B cell (primary cell): ENCODE measurements around the gene CREG1. TPM values are rescaled to one million over a fixed set of nuclear protein-coding genes. Genes with fewer than 3 reads are reported as not detected.
A peak's percentile ranks its signal among the peaks of the same experiment; 100 is the strongest.

Experiments used
- ATAC-seq: fragments of 200-7000 bp; cut with Tn5 transposase; one replicate; pipeline ENCODE4 v1.10.0; 2021; ENCODE audit warnings: low read depth, mild to moderate bottlenecking, moderate number of reproducible peaks, moderate library complexity
- CTCF ChIA-PET: fragments of 350-600 bp; sonication (Branson Sonifier 250); formaldehyde crosslinking; loops from one replicate; lab custom pipeline; 2021; ENCODE audit warnings: antibody characterized with exemption, inconsistent platforms; lab: Charles Lee
- POLR2A ChIA-PET: fragments of 350-600 bp; sonication (Branson Sonifier 250); formaldehyde crosslinking; loops from one replicate; lab custom pipeline; 2021; ENCODE audit warnings: antibody characterized with exemption; lab: Charles Lee
- DNase-seq: peaks from one replicate; pipeline ENCODE4 v3.0.0; 2013
- H2AFZ ChIP-seq: 2 replicates; pipeline ENCODE4 v1.6.1; 2012; ENCODE audit warnings: mild to moderate bottlenecking, low read depth, low read length; ENCODE audit not compliant: insufficient read depth, poor library complexity, severe bottlenecking
- H3K27ac ChIP-seq, 2 donors: 1 replicate in 1 of 2; 2 replicates in 1 of 2; pipeline ENCODE4 v1.5.1; 2012 to 2013; ENCODE audit warnings: low read length in 2 of 2, mild to moderate bottlenecking in 2 of 2, moderate library complexity in 1 of 2
- H3K27me3 ChIP-seq, 4 experiments: fragments of 200-600 bp in 1 of 4; sonication (generic) in 1 of 4; replicated peaks in 1 of 4; 1 replicate in 2 of 4; 2 replicates in 2 of 4; pipeline versions ENCODE4 v1.6.1 to v1.7.0; 2013 to 2016; ENCODE audit warnings: low read length in 3 of 4, mild to moderate bottlenecking in 2 of 4, mixed read lengths in 1 of 4, moderate library complexity in 1 of 4; ENCODE audit not compliant: insufficient read depth in 4 of 4, control insufficient read depth in 3 of 4; ENCODE audit errors: control extremely low read depth in 1 of 4
- H3K36me3 ChIP-seq, 2 experiments: replicated peaks in 1 of 2; 1 replicate in 1 of 2; 2 replicates in 1 of 2; pipeline versions ENCODE4 v1.6.1 to v1.7.1; 2013; ENCODE audit warnings: low read length in 1 of 2; ENCODE audit not compliant: insufficient read depth in 2 of 2, control insufficient read depth in 1 of 2; ENCODE audit errors: control extremely low read depth in 1 of 2, extremely low read depth in 1 of 2
- H3K4me1 ChIP-seq, 2 donors: fragments of 200-600 bp in 1 of 2; sonication (generic) in 1 of 2; 1 replicate in 1 of 2; 2 replicates in 1 of 2; pipeline versions ENCODE4 v1.5.1 to v1.6.1; 2013 to 2017; ENCODE audit warnings: low read length in 2 of 2; ENCODE audit not compliant: control insufficient read depth in 2 of 2, insufficient read depth in 2 of 2
- H3K4me2 ChIP-seq: replicated peaks from 2 replicates; pipeline ENCODE3; 2012; ENCODE audit warnings: mild to moderate bottlenecking, low read depth, low read length; ENCODE audit not compliant: poor library complexity, severe bottlenecking
- H3K4me3 ChIP-seq, 5 experiments: fragments of 200-600 bp in 1 of 5; sonication (generic) in 1 of 5; 1 replicate in 3 of 5; 2 replicates in 2 of 5; pipeline versions ENCODE4 v1.5.1 to v1.7.0; 2011 to 2016; ENCODE audit warnings: low read length in 4 of 5, mild to moderate bottlenecking in 4 of 5, low read depth in 2 of 5, control low read depth in 1 of 5, moderate library complexity in 1 of 5; ENCODE audit not compliant: insufficient read depth in 1 of 5; ENCODE audit errors: control extremely low read depth in 1 of 5, extremely low read depth in 1 of 5
- H3K79me2 ChIP-seq: fragments of 200-600 bp; sonication (generic); one replicate; pipeline ENCODE4 v1.6.0; 2016; ENCODE audit warnings: low read length; ENCODE audit not compliant: control insufficient read depth, insufficient read depth
- H3K9ac ChIP-seq: fragments of 200-600 bp; sonication (generic); 2 replicates; pipeline ENCODE4 v1.6.1; 2017; ENCODE audit warnings: mild to moderate bottlenecking, low read length, moderate library complexity
- H3K9me3 ChIP-seq, 3 donors: one replicate each; pipeline versions ENCODE4 v1.6.1 to v1.7.1; 2013; ENCODE audit warnings: low read length in 2 of 3; ENCODE audit not compliant: control insufficient read depth in 2 of 3, insufficient read depth in 1 of 3; ENCODE audit errors: control extremely low read depth in 1 of 3
- H4K20me1 ChIP-seq: 2 replicates; pipeline ENCODE4 v1.6.0; 2012; ENCODE audit warnings: mild to moderate bottlenecking, low read length; ENCODE audit not compliant: insufficient read depth, control insufficient read depth, poor library complexity, severe bottlenecking
- H3K27ac Mint-ChIP-seq: one replicate; pipeline ENCODE4 v1.8.0; 2021; ENCODE audit warnings: mixed read lengths
- H3K27me3 Mint-ChIP-seq: one replicate; pipeline ENCODE4 v1.8.0; 2021; ENCODE audit warnings: mixed read lengths
- H3K4me1 Mint-ChIP-seq: one replicate; pipeline ENCODE4 v1.8.0; 2021; ENCODE audit warnings: mixed read lengths
- H3K4me3 Mint-ChIP-seq: one replicate; pipeline ENCODE4 v1.8.0; 2021; ENCODE audit warnings: mixed read lengths
- H3K9me3 Mint-ChIP-seq: one replicate; pipeline ENCODE4 v1.8.0; 2022; ENCODE audit warnings: mixed read lengths; ENCODE audit not compliant: insufficient read depth
- CTCF ChIP-seq: fragments of 200-600 bp; IDR thresholded peaks from one replicate; pipeline ENCODE4 v1.8.0; 2022; ENCODE audit warnings: antibody characterized with exemption, mild to moderate bottlenecking
- EZH2 ChIP-seq: IDR thresholded peaks from 2 replicates; pipeline ENCODE4 v1.6.1; 2012; ENCODE audit warnings: borderline replicate concordance, low read depth, mild to moderate bottlenecking, moderate library complexity, low read length; ENCODE audit not compliant: insufficient read depth, poor library complexity, severe bottlenecking
- WGBS: methylation state at CpG from one replicate; pipeline ENCODE4 v1.1.5; 2013; ENCODE audit warnings: missing lambda C conversion rate; ENCODE audit not compliant: insufficient coverage; 5-methylcytosine and 5-hydroxymethylcytosine counted together
- intact Hi-C: fragments of 100-400 bp; cut with micrococcal nuclease; formaldehyde crosslinking; loops from one replicate; pipeline ENCODE4 v1.10.0; 2022
- polyA minus RNA-seq: library from RNA; depleted of rRNA, polyadenylated mRNA; stranded (reverse); fragments of >200 nt; gene quantifications from 2 replicates; pipeline ENCODE4 v1.2.3, GENCODE V29; 2012
- polyA plus RNA-seq: library from polyadenylated mRNA; depleted of rRNA; stranded (reverse); fragments of >200 nt; gene quantifications from 2 replicates; pipeline ENCODE4 v1.2.3, GENCODE V29; 2012
- total RNA-seq, 2 donors: library from RNA; stranded (reverse); fragments of 120-200 nt in 1 of 2; gene quantifications; 1 replicate in 1 of 2; 2 replicates in 1 of 2; pipeline versions ENCODE4 v1.2.3 to v1.2.4, GENCODE V29; 2013 to 2022

CREG1 gene
- 8.1 and 8.4 TPM in 2 replicates for total RNA-seq
- 9.4 TPM for total RNA-seq (2013)
- 4.5 and 7.5 TPM in 2 replicates for polyA plus RNA-seq
- 7.9 and 8.7 TPM in 2 replicates for polyA minus RNA-seq

DNA sequence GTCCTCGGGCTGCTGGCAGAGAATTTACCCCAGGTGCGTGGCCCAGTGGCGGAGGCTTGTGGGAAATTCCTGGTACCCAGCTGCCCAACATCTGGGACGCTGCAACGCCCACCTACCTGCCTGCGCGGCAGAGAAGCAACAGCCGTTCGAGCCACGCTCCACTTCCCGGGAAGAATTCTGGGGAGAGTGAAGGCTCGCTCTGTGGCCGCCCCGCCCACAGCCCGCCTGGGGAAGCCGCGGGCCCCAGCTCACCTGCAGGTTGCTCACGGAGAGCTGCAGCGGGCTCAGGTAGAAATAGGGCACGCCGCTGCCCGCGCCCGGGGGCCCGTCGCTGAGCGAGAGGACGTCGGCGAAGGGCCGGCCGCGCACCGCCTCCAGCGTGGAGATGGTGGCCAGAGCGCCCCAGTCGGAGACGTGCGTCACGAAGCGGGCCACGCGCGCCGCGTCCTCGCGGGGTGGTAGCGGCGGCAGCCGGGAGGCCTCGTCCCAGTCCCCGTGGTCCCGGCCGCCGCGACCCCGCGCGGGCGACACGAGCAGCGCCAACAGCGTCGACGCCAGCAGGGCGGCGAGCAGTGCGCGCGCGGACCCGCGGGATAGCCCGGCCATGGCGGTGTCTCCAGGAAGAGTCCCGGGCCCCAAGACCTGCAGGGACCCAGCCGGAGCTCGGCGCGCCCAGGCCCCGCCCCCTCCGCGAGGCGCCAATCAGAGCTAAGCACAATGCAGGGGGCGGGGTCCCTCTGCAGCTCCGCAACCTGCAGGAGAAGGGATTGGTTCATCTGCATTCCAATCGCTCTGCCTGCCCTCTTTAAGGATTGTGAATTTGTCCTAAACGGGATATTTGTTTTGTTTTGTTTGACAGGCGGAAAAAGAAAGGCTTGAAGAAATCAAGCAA, at the start of gene CREG1:
TSS of gene CREG1 (minus strand) at position 627 of the 892 bp plus-strand sequence.
- CTCF ChIA-PET, result interaction anchor here (0.5 to 5.2 kb wide), 16 partner anchors 12 to 494 kb away, joined by 3 to 40 read pairs (median 4); no protein-coding TSS in a partner anchor

More for the DNA sequence above, at the start of gene CREG1:
- H3K4me3 Mint-ChIP-seq, result peak within 1 kb of the TSS; percentile 96
- Histone ChIP-seq H3K36me3 (no peaks in the 10 kb centered on the region), H3K27ac (no peak within 1 kb of the TSS), H4K20me1 (no peaks in the 10 kb centered on the region), H2AFZ (peak within 1 kb of the TSS; percentile 90), H3K9ac (peak within 1 kb of the TSS; percentile 74), H3K4me2 (peak within 1 kb of the TSS; percentile 87), H3K27me3 (no peaks in the 10 kb centered on the region), H3K4me3 (peak within 1 kb of the TSS; percentile 56 to 82 (median 68)), H3K4me1 (peaks cover 10 to 23% of the 10 kb centered on the region in 2 donors), H3K79me2 (no peaks in the 10 kb centered on the region), H3K9me3 (no peaks in the 10 kb centered on the region)
- no peaks in the 10 kb centered on the region for H3K27me3 Mint-ChIP-seq
- ATAC-seq (peak; percentile 98), DNase-seq (peak; percentile 92)
- POLR2A ChIA-PET, result interaction anchor here (0.6 to 1.4 kb wide), 7 partner anchors 47 to 331 kb away, joined by 3 to 4 read pairs (median 3); no protein-coding TSS in a partner anchor
- WGBS, result under 1% methylated on average over 87 of the region's 90 CpGs
- no peaks in the 10 kb centered on the region for H3K9me3 Mint-ChIP-seq
- no peak for TF ChIP-seq CTCF
- TF ChIP-seq EZH2, result no peak
- intact Hi-C loops, result loop anchor here (1.0 to 10.0 kb wide), 9 partner anchors 49 to 639 kb away; partner anchors contain the start of genes DCAF6, MPC2, POU2F1 and RCSD1
- H3K4me1 Mint-ChIP-seq, result peaks cover 23% of the 10 kb centered on the region
- H3K27ac Mint-ChIP-seq, result peak within 1 kb of the TSS; percentile 82
